AML-193 (cell line): ENCODE measurements around the gene WTAP.
"Not testable (repeated sequence)": the region's sequence is repeated elsewhere in the genome, so short reads cannot be mapped to it uniquely, and the experiment has no call there.

ENCODE experiments used
- DNase-seq, 2 experiments: peaks; one replicate each; lab custom pipeline; 2025; lab: John Stamatoyannopoulos, UW

Gene WTAP

DNA sequence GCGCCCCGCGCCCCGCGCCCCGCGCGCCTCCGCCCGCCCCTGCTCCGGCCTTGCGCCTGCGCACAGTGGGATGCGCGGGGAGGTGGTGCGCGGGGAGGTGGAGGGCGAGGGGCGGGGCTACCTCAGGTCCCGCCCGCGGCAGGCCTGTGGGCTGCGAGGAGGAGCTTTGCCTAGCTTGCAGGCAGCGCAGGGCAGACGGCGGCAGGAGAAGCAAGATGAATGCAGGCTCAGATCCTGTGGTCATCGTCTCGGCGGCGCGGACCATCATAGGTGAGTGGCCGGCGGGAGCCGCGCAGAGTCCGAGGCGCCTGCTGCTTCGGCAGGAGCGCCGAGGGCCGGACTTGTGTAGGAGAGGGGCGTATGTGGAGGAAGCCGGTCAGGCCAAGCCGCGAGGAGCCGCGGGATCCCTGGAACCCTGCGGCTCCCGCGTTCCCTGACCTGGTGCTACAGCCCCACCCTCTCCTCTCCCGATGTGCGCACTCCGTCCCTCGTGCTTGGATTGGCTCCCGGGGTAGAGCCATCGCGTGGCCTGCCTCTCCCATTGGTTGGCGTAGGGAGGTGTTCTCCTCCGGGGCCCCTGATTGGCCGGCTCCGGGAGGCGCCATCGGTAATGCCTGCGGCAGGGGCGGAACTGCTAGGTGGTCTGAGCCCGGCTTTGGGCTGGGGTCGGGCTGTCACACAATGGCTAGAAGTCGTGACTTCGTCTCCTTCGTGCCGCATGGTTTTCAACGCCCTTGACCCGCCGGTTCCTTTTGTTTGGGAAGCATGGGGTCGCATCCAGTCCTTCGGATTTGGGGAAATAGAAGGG, 34.8 kb downstream of the WTAP start, which contains the start of gene ACAT2:
TSS of gene ACAT2 (plus strand) at position 173 of the 808 bp plus-strand sequence. CDS start at position 216, 43 bp downstream.
- peak; percentile 96 to 97 for DNase-seq

DNA sequence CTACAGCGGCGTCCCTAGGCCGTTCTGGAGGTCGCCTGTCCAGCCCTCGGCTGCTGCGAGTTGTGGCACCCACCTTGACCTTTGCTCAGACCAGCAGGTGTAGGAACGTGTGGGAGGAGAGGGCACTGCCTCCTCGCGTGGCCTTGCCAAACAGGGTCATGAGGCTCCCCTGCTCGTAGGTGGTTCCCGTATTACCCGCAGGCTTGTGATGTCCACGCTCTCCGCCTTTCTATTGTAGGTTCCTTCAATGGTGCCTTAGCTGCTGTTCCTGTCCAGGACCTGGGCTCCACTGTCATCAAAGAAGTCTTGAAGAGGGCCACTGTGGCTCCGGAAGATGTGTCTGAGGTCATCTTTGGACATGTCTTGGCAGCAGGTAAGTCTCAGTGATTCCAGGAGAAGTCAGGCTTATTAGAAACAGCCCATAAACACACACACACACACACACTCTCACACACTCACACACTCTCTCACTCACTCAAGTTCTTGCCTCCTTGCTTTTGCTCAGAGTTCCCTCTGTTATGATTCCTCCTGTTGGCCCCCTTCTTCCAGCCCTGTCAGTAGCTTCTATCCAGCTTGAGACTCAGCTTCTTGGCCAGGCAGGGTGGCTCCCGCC, 35.5 kb downstream of the WTAP start:
- peak; percentile 35 to 44 for DNase-seq

DNA sequence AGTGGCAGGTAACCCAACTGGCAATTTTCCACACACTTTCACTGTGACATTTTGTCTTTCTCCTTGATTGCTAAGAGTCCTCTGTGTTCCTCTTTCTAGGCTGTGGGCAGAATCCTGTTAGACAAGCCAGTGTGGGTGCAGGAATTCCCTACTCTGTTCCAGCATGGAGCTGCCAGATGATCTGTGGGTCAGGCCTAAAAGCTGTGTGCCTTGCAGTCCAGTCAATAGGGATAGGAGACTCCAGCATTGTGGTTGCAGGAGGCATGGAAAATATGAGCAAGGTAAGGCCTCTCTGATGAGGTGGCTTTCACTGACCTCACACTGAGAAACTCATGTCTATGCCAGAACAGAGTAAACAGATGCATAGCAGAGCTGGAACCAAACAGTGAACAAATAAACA, 39.6 kb downstream of the WTAP start:
- no peak for DNase-seq

DNA sequence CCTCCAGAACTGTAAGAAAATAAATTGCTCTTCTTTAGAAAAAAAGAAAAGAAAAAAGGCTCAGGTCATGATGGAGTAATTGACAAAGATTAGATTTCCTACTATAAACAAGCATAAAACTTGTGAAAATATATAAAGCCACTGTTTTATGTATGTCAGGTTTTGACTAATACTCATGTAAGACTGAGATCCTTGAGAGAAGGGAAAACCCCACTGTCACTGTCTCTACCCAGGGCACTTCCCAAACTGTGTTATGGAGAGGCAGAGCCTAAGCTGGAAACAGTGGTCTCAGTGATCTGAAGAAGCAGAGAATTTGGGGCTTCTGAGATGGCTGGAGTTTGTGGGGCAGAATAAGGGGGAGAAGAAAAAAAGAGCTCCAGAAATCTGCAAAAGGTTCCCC, 42.2 kb downstream of the WTAP start:
- no peak for DNase-seq

DNA sequence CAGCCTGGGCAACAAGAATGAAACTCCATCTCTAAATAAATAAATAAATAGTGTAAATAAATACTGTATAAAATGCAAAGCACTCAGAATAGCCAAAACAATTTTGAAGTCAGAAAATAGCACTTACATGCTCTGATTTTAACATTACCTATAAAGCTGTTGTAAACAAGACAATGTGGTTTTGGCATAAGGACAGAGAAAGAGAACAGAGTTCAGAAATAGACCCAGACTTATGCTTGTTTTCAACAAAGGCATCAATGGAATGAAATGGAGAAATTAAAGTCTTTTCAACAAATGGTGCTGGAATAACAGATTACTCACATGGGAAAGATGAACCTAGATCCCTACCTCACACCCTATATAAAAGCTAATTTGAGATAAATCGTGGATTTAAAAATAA, 44.9 kb downstream of the WTAP start:
- no peak for DNase-seq

DNA sequence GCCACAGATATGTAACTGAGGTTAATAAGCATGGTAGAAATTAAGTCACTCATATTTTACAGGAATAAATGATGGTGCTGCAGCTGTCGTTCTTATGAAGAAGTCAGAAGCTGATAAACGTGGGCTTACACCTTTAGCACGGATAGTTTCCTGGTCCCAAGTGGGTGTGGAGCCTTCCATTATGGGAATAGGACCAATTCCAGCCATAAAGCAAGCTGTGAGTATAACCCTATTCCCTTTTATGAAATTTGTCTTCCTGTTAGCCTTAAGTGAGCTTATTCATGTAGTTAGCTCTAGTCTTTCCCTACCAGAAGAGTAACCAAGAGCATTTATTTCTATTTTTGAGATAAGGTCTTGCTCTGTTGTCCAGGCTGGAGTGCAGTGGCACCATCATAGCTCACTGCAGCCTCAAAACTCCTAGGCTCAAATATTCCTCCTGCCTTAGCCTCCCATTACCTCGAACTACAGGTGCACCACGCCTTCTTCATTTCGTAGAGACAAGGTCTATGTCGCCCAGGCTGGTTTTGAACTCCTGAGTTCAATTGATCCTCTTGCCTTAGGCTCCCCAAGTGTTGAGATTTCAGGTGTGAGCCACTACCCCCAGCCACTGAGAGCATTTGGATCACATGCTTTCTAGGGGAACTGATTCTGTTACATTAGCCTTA, 50.1 kb downstream of the WTAP start:
- DNase-seq, result no peak

DNA sequence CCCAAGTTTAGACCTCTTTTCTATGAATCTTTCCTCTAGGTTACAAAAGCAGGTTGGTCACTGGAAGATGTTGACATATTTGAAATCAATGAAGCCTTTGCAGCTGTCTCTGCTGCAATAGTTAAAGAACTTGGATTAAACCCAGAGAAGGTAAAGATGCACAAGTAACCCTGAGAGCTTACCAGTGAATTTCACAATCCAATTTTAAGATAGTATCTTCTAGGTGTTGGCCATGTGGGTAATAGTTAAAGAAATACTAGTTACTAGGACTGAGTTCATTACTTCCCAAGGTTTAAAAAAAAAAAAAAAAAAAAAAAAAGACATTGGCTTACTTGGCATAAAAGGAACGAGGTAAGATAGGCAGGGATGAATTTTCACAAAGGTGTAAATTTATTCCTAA, 50.8 kb downstream of the WTAP start:
- DNase-seq, result no peak

DNA sequence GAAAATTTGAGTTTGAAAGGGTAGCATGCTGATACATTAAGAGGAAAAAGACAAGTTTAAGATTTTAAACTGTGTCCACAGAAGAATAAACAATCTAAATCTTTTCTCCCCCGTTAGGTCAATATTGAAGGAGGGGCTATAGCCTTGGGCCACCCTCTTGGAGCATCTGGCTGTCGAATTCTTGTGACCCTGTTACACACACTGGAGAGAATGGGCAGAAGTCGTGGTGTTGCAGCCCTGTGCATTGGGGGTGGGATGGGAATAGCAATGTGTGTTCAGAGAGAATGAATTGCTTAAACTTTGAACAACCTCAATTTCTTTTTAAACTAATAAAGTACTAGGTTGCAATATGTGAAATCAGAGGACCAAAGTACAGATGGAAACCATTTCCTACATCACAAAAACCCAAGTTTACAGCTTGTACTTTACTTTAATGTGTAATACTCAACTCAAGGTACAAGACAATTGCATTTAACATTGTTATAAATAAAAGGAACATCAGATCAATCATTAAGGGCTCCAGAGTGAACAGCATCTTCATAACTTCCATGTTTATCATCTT, 51.3 kb downstream of the WTAP start:
- no peak for DNase-seq

DNA sequence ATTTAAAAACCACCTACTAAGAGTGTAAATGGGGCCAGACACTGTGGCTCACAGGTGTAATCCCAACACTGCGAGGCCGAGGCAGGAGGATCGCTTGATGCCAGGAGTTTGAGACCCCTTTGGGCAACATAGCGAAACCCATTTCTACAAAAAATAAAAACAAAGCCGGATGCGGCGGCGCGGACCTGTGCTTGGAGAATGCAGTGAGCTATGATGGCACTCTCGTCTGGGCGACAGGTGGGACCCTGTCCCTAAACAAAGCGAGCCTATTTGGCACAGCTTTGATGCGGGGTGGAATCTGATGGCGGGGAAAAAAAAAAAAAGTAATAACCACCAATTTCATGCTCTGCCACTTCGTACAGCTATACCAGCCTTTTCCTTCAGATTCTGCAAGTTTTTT, 61.0 kb downstream of the WTAP start:
- no peak for DNase-seq

DNA sequence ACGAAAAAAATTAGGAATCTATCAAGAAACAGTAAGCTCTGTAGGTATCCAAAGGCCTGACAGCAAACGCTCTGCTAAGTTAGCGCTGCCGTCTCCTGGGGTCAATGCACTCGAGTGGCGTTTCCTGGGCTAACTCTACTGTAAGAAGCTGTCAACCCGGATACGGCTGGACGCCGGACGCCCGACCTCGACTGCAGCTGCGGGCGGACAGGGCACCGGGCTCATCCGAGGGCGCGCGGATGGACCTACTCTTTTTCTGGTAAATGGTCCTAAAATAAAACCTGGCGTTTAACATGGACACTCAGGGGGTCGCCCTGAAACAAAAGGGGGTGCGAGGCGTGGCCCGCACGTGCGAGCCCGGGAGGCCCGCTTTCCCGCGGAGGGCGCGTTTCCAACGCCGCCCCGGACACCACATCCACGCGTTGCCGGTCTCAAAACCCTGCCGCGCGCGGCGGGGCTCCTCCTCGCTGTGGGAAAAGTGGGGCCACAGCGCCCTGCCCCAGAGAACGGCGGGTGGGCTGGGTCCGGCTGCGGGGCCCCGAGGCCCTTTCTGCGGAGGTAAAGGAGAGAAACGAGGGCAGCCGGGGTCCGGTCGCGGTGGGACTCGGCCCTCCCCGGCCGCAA, 61.6 kb downstream of the WTAP start:
- peak; percentile 36 to 53 for DNase-seq

DNA sequence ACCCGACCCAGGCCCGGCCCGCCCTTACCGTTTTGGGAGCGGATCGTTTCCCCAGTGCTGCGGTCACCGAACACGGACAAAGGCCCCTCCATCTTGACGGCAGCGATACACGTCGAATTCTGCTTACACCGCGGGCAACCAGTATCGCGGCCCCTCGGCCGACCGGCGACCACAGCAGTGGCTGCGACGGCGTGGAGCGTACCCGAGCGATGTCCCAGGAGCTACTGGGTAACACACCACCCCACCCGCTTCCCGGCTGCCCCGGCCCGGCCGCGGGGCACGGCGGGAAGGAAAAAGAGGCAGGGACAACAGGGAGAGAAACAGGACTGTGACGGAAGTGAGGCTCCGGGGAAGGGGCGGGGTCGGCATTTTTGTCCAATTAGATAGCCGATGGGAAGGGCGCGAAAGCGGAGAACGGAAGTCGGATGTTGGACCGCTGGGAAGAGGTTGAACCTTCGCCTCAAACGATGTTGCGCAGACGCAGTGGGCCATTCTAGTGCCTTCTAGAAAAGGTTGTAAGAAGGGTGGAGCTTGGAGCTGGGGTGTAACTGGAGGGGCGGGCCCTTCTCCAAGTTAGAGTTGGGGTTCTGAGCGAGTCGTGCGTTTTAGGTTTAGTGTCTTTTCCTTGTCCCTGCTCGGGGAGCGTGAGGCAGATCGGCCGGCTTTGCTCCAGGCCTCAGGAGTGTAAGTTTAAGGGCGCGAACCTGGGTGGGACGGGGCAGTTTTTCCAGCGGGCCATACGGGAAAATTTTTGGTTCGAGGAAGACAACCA, 62.3 kb downstream of the WTAP start, which contains the start of gene TCP1:
TSS of gene TCP1 (minus strand) at position 226 of the 772 bp plus-strand sequence. CDS start at position 92, 134 bp downstream.
- peak; percentile 100 for DNase-seq

DNA sequence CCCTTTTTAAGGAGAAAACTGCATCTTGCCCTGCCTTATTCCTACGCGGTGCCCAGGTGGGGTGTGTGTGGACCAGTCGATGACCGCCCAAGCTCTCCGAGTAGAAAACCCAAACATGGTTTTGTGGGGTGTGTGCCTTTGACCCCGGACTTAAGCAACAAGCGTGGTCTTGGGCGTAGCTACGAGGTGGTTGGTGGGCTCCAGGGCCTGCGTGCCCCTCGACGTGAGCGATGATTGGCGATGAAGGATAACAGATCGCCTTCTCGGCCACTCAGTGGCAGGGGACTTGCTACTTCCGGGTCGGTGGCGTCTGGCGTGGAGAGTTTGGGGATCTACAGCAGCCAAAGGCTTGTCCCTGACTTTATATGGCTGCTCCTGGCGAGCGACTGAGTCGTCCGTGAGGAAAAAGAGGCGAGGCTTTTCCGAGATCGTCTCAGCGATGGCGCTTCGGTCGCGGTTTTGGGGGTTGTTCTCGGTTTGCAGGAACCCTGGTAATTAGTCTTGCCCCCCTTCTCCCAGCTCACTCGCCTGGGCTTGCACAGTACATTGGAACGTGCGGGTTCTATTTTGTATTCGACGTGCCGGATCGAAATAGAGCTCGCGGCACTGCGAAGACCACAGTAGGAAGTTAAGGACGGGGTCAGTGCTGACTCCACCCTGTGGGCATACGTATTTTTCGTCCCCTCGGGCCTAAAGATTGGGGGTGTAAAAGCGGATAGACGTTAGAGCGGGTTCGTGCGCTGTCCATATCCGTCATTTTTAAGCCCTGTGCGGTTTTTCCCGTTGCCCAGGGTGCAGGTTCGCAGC, 63.0 kb downstream of the WTAP start, which contains the start of gene MRPL18:
TSS of gene MRPL18 (plus strand) at position 319 of the 807 bp plus-strand sequence. CDS start at position 440, 121 bp downstream.
- peak; percentile 97 to 99 for DNase-seq

DNA sequence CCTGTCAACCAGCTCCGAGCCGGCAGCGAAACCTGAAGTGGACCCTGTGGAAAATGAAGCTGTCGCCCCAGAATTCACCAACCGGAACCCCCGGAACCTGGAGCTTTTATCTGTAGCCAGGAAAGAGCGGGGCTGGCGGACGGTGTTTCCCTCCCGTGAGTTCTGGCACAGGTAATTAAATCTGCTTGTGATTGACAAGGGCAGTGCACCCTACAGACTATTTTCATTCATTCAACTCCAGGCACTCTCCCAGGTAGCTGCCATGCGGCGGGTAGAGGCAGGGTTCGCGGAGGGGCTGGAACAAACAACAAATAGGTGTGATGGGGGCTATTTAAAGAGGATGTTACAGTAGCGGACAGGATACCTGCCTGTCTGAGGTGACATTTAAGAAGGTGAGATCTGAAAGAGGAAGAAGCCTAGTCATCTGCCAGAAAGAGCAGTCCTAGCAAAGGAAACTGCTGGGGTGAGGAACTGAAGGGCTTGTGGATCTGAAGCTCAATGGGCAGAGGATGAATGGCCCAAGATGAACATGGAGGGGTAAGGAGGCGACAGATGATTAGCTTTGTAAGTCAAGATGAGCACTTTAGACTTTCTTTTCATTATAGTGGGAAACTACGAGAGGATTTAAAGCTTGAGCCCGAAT, 63.8 kb downstream of the WTAP start:
- peak; percentile 31 to 37 for DNase-seq

DNA sequence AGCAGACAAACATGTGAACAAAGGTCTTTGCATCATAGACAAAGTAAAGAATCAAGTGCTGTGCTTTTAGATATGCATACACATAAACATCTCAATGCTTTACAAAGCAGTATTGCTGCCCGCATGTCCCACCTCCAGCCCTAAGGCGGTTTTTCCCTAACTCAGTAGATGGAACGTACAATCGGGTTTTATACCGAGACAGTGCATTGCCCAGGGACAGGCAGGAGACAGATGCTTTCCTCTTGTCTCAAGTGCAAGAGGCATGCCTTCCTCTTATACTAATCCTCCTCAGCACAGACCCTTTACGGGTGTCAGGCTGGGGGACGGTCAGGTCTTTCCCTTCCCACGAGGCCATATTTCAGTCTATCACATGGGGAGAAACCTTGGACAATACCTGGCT, 67.7 kb downstream of the WTAP start:
- DNase-seq, result not testable (repeated sequence)

DNA sequence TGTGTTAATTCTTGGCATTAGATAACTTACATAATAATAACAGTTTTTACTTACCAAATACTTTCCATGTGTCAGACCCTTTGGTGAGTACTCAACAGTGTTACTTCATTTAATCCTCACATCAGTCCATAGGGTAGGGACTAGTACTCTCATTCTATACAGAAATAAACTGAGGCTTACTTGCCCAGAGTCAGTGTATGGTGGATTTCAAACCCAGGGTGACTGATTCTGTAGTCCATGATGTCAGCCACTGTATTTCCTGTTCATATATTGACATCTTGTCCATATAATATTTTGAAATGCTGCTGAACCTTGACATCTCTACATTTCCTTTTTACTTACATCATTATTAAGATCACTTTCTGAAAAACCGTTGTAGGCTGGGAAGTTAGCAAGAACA, 70.2 kb downstream of the WTAP start:
- DNase-seq, result no peak

DNA sequence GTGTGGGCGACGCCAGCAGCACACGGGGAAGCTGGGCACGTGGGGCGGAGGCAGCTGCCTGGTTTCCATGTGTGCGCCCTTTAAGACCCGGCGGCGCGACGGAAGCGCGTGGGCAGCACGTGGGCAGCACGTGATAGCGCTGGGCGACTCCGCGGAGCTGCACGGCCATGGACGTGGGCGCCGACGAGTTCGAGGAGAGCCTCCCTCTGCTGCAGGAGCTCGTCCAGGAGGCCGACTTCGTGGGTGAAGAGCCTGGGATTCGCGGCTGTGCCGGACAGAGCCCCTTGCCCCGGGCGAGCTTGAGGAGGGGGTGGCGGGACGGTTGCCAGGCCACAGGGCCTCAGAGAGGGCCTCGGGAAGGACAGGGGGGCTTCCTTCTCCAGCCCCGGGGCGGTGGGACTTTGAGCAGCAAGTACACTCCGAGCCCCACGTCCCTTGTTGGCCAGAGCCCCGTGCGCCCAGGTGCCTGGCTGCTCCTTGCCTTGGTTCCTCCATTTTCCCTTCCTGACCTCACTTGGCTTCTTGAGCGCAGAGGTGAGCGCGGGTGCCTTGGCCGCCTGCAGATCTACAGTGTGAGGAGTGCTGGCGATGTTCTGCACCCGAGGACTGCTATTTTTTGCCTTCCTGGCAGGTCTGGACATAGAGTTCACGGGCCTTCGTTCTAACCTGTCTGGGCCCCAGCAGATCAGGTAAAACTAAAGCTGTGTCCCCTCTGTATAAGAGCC, 73.0 kb downstream of the WTAP start, which contains the start of gene PNLDC1:
TSS of gene PNLDC1 (plus strand) at position 136 of the 725 bp plus-strand sequence. CDS start at position 168, 32 bp downstream.
- DNase-seq, result no peak

DNA sequence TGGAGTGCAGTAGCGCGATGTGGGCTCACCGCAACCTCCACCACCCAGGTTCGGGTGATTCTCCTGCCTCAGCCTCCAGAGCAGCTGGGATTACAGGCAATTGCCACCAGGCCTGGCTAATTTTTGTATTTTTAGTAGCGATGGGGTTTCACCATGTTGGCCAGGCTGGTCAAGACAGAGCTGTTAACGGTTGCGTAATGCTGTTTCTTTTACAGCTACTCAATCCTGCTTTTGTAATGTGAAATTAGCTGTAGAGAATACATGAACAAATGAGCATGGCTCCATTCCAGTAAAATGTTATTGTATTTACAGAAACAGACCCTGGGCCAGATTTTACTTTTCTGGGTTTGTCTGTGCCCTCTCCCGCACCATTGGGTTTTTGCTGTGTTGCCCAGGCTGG, 74.6 kb downstream of the WTAP start:
- peak; percentile 85 to 90 for DNase-seq

DNA sequence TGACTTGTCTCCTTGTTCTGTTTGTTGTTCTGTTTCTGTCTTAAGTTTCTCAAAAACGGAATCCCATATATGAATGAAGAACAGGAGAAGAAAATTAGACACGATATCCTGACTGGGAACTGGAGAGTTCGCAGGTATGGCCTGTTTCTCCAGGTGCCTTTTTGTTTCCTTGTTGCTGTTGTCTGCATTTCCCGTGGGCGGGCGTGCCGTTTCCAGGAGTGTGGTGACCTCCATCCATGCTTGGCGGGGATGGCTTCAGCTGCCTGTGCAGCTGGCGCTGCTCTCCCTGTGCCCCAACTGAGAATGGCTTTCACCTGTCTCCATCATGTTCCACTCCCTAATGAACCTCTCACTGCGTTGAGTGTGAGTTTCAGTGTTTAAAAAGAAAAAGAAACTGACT, 77.2 kb downstream of the WTAP start:
- DNase-seq, result no peak
